Epidermal melanocyte (primary cell): ENCODE measurements around the gene MTPN.

ENCODE experiments used
- DNase-seq: peaks from one replicate; pipeline ENCODE4 v3.0.0; 2011; ENCODE audit warnings: low spot score; ENCODE audit not compliant: insufficient read length

Gene MTPN

GRCh38 chr7:135958173-135958572 lies 19.0 kb downstream of the MTPN start:
- no peak for DNase-seq

GRCh38 chr7:135957627-135958026 lies 19.5 kb downstream of the MTPN start:
- DNase-seq = no peak

- DNase-seq = no peak
These were observed 20.8 kb downstream of the MTPN start for GRCh38 chr7:135956393-135956792.

- DNase-seq = no peak
These were observed 26.2 kb downstream of the MTPN start for GRCh38 chr7:135950972-135951371.

GRCh38 chr7:135950429-135950828 lies 26.7 kb downstream of the MTPN start:
- DNase-seq = no peak

- DNase-seq = no peak
These were observed 30.7 kb downstream of the MTPN start for GRCh38 chr7:135946289-135947055.

- DNase-seq = no peak
These were observed 32.4 kb downstream of the MTPN start for GRCh38 chr7:135944753-135945152.

- DNase-seq = no peak
These were observed 33.9 kb downstream of the MTPN start for GRCh38 chr7:135943134-135943879.

GRCh38 chr7:135942614-135943013 lies 34.5 kb downstream of the MTPN start:
- no peak for DNase-seq

- no peak for DNase-seq
These were observed 36.8 kb downstream of the MTPN start for GRCh38 chr7:135940077-135941075.

GRCh38 chr7:135939261-135939812 lies 37.8 kb downstream of the MTPN start:
- DNase-seq = no peak

- DNase-seq = no peak
These were observed 38.6 kb downstream of the MTPN start for GRCh38 chr7:135938563-135938962.

GRCh38 chr7:135938086-135938485 lies 39.1 kb downstream of the MTPN start:
- no peak for DNase-seq

- no peak for DNase-seq
These were observed 40.5 kb downstream of the MTPN start for GRCh38 chr7:135936497-135937217.

GRCh38 chr7:135934651-135935050 lies 42.5 kb downstream of the MTPN start:
- DNase-seq = no peak

GRCh38 chr7:135933509-135934188 lies 43.5 kb downstream of the MTPN start:
- DNase-seq = no peak

- no peak for DNase-seq
These were observed 45.0 kb downstream of the MTPN start for GRCh38 chr7:135932131-135932530.

- no peak for DNase-seq
These were observed 46.3 kb downstream of the MTPN start for GRCh38 chr7:135930565-135931461.

GRCh38 chr7:135929722-135930141 lies 47.4 kb downstream of the MTPN start:
- no peak for DNase-seq
